SK-N-SH (cell line): ENCODE results near the gene GGT5. TPM values are rescaled to one million over a fixed set of nuclear protein-coding genes. Genes with fewer than 3 reads are reported as not detected.

Source experiments
- CTCF ChIA-PET: fragments of 300-600, 350-600 bp; formaldehyde crosslinking; extraction: SDS; loops from one replicate; lab custom pipeline; 2021; lab: Yijun Ruan, JAX
- POLR2A ChIA-PET: fragments of 350-600 bp; sonication (Branson Sonifier 250); formaldehyde crosslinking; extraction: SDS; loops from one replicate; lab custom pipeline; 2020; ENCODE audit warnings: antibody characterized with exemption, inconsistent platforms; lab: Yijun Ruan, JAX
- DNase-seq: peaks from one replicate; pipeline ENCODE4 v3.0.0; 2012
- H2AFZ ChIP-seq: fragments of 200-600 bp; sonication (generic); 2 replicates; pipeline ENCODE4 v1.8.1; 2016; ENCODE audit warnings: antibody characterized with exemption, mild to moderate bottlenecking, low read depth
- H3F3A ChIP-seq: fragments of 200-600 bp; sonication (generic); replicated peaks from 2 replicates; pipeline ENCODE3; 2016; ENCODE audit warnings: antibody characterized with exemption, mild to moderate bottlenecking; ENCODE audit not compliant: insufficient read depth
- H3K27ac ChIP-seq, 2 experiments: fragments of 200-500 bp in 1 of 2; fragments of 200-600 bp in 1 of 2; sonication (Bioruptor generic) in 1 of 2; sonication (generic), shearing (Covaris generic) in 1 of 2; 2 replicates each; pipeline versions ENCODE4 v1.5.1 to v1.6.1; 2014 to 2016; ENCODE audit warnings: low read depth in 2 of 2, inconsistent platforms in 1 of 2, low read length in 1 of 2, mild to moderate bottlenecking in 1 of 2, mixed read lengths in 1 of 2
- H3K27me3 ChIP-seq: fragments of 200-600 bp; sonication (generic), shearing (Covaris generic); 2 replicates; pipeline ENCODE4 v1.6.1; 2016; ENCODE audit warnings: mixed run types; ENCODE audit not compliant: insufficient read depth
- H3K36me3 ChIP-seq, 2 experiments: fragments of 200-500 bp in 1 of 2; fragments of 200-600 bp in 1 of 2; sonication (Bioruptor generic) in 1 of 2; sonication (generic) in 1 of 2; replicated peaks in 1 of 2; 2 replicates each; pipeline versions ENCODE3 to v1.5.1; 2014 to 2016; ENCODE audit warnings: low read length in 1 of 2, mild to moderate bottlenecking in 1 of 2; ENCODE audit not compliant: insufficient read depth in 2 of 2, control insufficient read depth in 1 of 2
- H3K4me1 ChIP-seq, 2 experiments: fragments of 200-500 bp in 1 of 2; fragments of 200-600 bp in 1 of 2; sonication (Bioruptor generic) in 1 of 2; sonication (generic), shearing (Covaris generic) in 1 of 2; 2 replicates each; pipeline versions ENCODE4 v1.5.1 to v1.6.1; 2014 to 2016; ENCODE audit warnings: low read depth in 1 of 2, low read length in 1 of 2, mixed run types in 1 of 2; ENCODE audit not compliant: insufficient read depth in 2 of 2, control insufficient read depth in 1 of 2
- H3K4me2 ChIP-seq: fragments of 200-600 bp; sonication (generic), shearing (Covaris generic); 2 replicates; pipeline ENCODE4 v1.6.1; 2017; ENCODE audit warnings: mixed run types
- H3K4me3 ChIP-seq, 2 experiments: fragments of 200-500 bp in 1 of 2; fragments of 200-600 bp in 1 of 2; sonication (Bioruptor generic) in 1 of 2; sonication (generic), shearing (Covaris generic) in 1 of 2; 2 replicates each; pipeline versions ENCODE4 v1.5.1 to v1.8.1; 2014 to 2016; ENCODE audit warnings: low read depth in 2 of 2, inconsistent platforms in 1 of 2, low read length in 1 of 2, mild to moderate bottlenecking in 1 of 2, mixed read lengths in 1 of 2, moderate library complexity in 1 of 2
- H3K79me2 ChIP-seq: fragments of 200-600 bp; sonication (generic); 2 replicates; pipeline ENCODE4 v1.8.1; 2017; ENCODE audit warnings: mild to moderate bottlenecking; ENCODE audit not compliant: insufficient read depth
- H3K9ac ChIP-seq: fragments of 200-600 bp; sonication (generic); 2 replicates; pipeline ENCODE4 v1.6.1; 2017; ENCODE audit warnings: mixed run types
- H3K9me2 ChIP-seq: fragments of 200-600 bp; sonication (generic); 2 replicates; pipeline ENCODE4 v1.6.1; 2017; ENCODE audit warnings: mixed run types
- H3K9me3 ChIP-seq: fragments of 200-600 bp; sonication (generic); 2 replicates; pipeline ENCODE4 v1.6.1; 2017; ENCODE audit warnings: mixed run types, mild to moderate bottlenecking, moderate library complexity
- H4K20me1 ChIP-seq: fragments of 200-600 bp; sonication (generic); 2 replicates; pipeline ENCODE4 v1.6.1; 2017; ENCODE audit warnings: mild to moderate bottlenecking, mixed run types; ENCODE audit not compliant: insufficient read depth
- CHD2 ChIP-seq: fragments of 150-350 bp; IDR thresholded peaks from 2 replicates; pipeline ENCODE4 v1.6.1; 2018; ENCODE audit warnings: low read length; ENCODE audit not compliant: partially characterized antibody
- EP300 ChIP-seq, 2 experiments: IDR thresholded peaks; 2 replicates each; pipeline versions ENCODE4 v1.4.0 to v1.6.1; 2012; ENCODE audit warnings: borderline replicate concordance in 1 of 2, low read depth in 1 of 2, low read length in 1 of 2
- EZH2phosphoT487 ChIP-seq: fragments of 200-600 bp; sonication (generic); IDR thresholded peaks from 2 replicates; pipeline ENCODE4 v1.6.1; 2017; ENCODE audit warnings: low read depth, mixed run types, mild to moderate bottlenecking, antibody characterized with exemption, moderate library complexity, borderline replicate concordance
- FOXJ3 ChIP-seq: sonication (generic); formaldehyde crosslinking; IDR thresholded peaks from 2 replicates; pipeline ENCODE4 v1.5.1; 2020; ENCODE audit warnings: mild to moderate bottlenecking, missing genetic modification reagents
- GABPA ChIP-seq: IDR thresholded peaks from 2 replicates; pipeline ENCODE4 v1.4.0; 2012; ENCODE audit warnings: low read depth, mild to moderate bottlenecking
- JUND ChIP-seq: IDR thresholded peaks from 2 replicates; pipeline ENCODE4 v1.4.0; 2012
- MEF2A ChIP-seq: IDR thresholded peaks from 2 replicates; pipeline ENCODE4 v1.4.0; 2012; ENCODE audit warnings: low read depth, borderline replicate concordance
- NRF1 ChIP-seq: IDR thresholded peaks from 2 replicates; pipeline ENCODE4 v1.6.1; 2012; ENCODE audit warnings: low read depth, mild to moderate bottlenecking, low read length
- POLR2AphosphoS5 ChIP-seq: IDR thresholded peaks from 2 replicates; pipeline ENCODE4 v1.6.1; 2012; ENCODE audit warnings: low read depth, low read length
- RAD21 ChIP-seq: IDR thresholded peaks from 2 replicates; pipeline ENCODE4 v1.6.1; 2012; ENCODE audit warnings: mild to moderate bottlenecking, low read length
- RFX5 ChIP-seq: IDR thresholded peaks from 2 replicates; pipeline ENCODE4 v1.6.1; 2012; ENCODE audit warnings: mild to moderate bottlenecking, improper control_type of control experiment, low read length
- RXRA ChIP-seq: IDR thresholded peaks from 2 replicates; pipeline ENCODE4 v1.4.0; 2012; ENCODE audit warnings: low read depth, mild to moderate bottlenecking, borderline replicate concordance
- SIN3A ChIP-seq: IDR thresholded peaks from 2 replicates; pipeline ENCODE4 v1.6.1; 2012; ENCODE audit warnings: low read depth, mild to moderate bottlenecking, low read length, moderate library complexity, borderline replicate concordance
- TAF1 ChIP-seq: IDR thresholded peaks from 2 replicates; pipeline ENCODE4 v1.6.1; 2012; ENCODE audit warnings: low read depth, mild to moderate bottlenecking, low read length, moderate library complexity, borderline replicate concordance
- TEAD4 ChIP-seq: IDR thresholded peaks from 2 replicates; pipeline ENCODE4 v1.4.0; 2012; ENCODE audit warnings: mild to moderate bottlenecking, borderline replicate concordance; ENCODE audit not compliant: insufficient read depth
- YY1 ChIP-seq: IDR thresholded peaks from 2 replicates; pipeline ENCODE4 v1.4.0; 2012; ENCODE audit warnings: low read depth, mild to moderate bottlenecking
- WGBS: methylation state at CpG from one replicate; pipeline ENCODE4 v1.1.6; 2017; ENCODE audit warnings: low lambda C conversion rate; 5-methylcytosine and 5-hydroxymethylcytosine counted together
- polyA plus RNA-seq, 3 experiments: library from polyadenylated mRNA; depleted of rRNA; stranded (reverse); fragments of >200 nt; gene quantifications; 2 replicates each; pipeline ENCODE4 v1.2.3, GENCODE V29; 2012
- TF ChIP-seq, protein P1 (sequence below): IDR thresholded peaks from 2 replicates; pipeline ENCODE4 v1.4.0; 2012; ENCODE audit warnings: low read depth, borderline replicate concordance
- TF ChIP-seq, protein P2 (sequence below): IDR thresholded peaks from 2 replicates; pipeline ENCODE4 v1.4.0; 2012; ENCODE audit warnings: low read depth, borderline replicate concordance
- TF ChIP-seq, protein P3 (sequence below): fragments of 200-600 bp; sonication (generic); IDR thresholded peaks from 2 replicates; pipeline ENCODE4 v1.6.1; 2017; ENCODE audit warnings: antibody characterized with exemption, mild to moderate bottlenecking, moderate library complexity
- TF ChIP-seq, protein P4 (sequence below): IDR thresholded peaks from 2 replicates; pipeline ENCODE4 v1.6.1; 2012; ENCODE audit warnings: mild to moderate bottlenecking, low read depth, low read length, moderate library complexity

The GGT5 gene
- polyA plus RNA-seq, 1 of the 3 experiments (the other 2 are of a cell fraction) = 4.6 TPM

DNA sequence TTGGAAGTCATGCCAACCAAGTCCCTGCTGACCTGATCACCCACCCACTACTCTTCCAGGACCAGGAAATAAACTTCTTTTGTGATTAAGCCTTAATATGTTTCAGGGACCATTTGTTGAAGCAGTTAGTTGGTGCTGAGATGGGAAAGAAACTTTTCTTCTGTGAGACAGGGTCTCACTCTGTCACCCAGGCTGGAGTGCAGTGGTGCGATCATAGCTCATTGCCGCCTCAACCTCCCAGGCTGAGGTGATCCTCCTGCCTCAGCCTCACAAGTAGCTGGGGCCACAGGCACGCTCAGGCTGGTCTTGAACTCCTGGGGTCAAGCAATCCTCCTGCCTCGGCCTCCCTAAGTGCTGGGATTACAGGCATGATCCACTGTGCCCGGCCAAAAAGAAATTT is 53.0 kb downstream of the GGT5 start:
- DNase-seq = no peak
- H3K79me2 ChIP-seq = no peaks in the 10 kb centered on the region
- H3K27ac ChIP-seq = no peak overlapping the region
- H3K4me1 ChIP-seq = peaks cover 0 to 15% of the 10 kb centered on the region in 2 experiments; a peak in 1 of 4 replicates
- no peak overlapping the region for H3K4me3 ChIP-seq
- POLR2A ChIA-PET = no interaction called here
- H3K36me3 ChIP-seq = no peaks in the 10 kb centered on the region
- no peak for TF ChIP-seq EZH2phosphoT487
- no peak for TF ChIP-seq RAD21
- TF ChIP-seq EP300 (IDR thresholded peaks at IDR 0.05; ENCODE audit: borderline replicate concordance in 1 of 2, low read depth in 1 of 2, low read length in 1 of 2) = no peak
- no peak for TF ChIP-seq SIN3A
- TF ChIP-seq, protein P1, sequence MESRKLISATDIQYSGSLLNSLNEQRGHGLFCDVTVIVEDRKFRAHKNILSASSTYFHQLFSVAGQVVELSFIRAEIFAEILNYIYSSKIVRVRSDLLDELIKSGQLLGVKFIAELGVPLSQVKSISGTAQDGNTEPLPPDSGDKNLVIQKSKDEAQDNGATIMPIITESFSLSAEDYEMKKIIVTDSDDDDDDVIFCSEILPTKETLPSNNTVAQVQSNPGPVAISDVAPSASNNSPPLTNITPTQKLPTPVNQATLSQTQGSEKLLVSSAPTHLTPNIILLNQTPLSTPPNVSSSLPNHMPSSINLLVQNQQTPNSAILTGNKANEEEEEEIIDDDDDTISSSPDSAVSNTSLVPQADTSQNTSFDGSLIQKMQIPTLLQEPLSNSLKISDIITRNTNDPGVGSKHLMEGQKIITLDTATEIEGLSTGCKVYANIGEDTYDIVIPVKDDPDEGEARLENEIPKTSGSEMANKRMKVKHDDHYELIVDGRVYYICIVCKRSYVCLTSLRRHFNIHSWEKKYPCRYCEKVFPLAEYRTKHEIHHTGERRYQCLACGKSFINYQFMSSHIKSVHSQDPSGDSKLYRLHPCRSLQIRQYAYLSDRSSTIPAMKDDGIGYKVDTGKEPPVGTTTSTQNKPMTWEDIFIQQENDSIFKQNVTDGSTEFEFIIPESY = no peak
- TF ChIP-seq RXRA = no peak
- no peak for TF ChIP-seq MEF2A
- TF ChIP-seq GABPA = no peak
- TF ChIP-seq, protein P2, sequence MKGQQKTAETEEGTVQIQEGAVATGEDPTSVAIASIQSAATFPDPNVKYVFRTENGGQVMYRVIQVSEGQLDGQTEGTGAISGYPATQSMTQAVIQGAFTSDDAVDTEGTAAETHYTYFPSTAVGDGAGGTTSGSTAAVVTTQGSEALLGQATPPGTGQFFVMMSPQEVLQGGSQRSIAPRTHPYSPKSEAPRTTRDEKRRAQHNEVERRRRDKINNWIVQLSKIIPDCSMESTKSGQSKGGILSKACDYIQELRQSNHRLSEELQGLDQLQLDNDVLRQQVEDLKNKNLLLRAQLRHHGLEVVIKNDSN = no peak
- TF ChIP-seq TAF1 = no peak
- TF ChIP-seq CHD2 = no peak
- no peak for TF ChIP-seq YY1
- TF ChIP-seq TEAD4 = no peak
- TF ChIP-seq JUND = no peak
- TF ChIP-seq POLR2AphosphoS5 = no peak
- no peak for TF ChIP-seq RFX5
- TF ChIP-seq NRF1 = no peak
- CTCF ChIA-PET = interaction anchor here (0.8 to 3.6 kb wide), 6 partner anchors 10 to 332 kb away, joined by 3 to 94 read pairs (median 6); partner anchors contain the start of gene GGT5
- no peak overlapping the region for H2AFZ ChIP-seq
- H3F3A ChIP-seq = no peaks in the 10 kb centered on the region
- H3K4me2 ChIP-seq = no peak overlapping the region
- no peaks in the 10 kb centered on the region for H3K9me2 ChIP-seq
- WGBS = 98% methylated on average over 5 of the region's 5 CpGs
- no peaks in the 10 kb centered on the region for H3K27me3 ChIP-seq
- no peaks in the 10 kb centered on the region for H3K9me3 ChIP-seq
- no peak overlapping the region for H3K9ac ChIP-seq
- no peaks in the 10 kb centered on the region for H4K20me1 ChIP-seq

DNA sequence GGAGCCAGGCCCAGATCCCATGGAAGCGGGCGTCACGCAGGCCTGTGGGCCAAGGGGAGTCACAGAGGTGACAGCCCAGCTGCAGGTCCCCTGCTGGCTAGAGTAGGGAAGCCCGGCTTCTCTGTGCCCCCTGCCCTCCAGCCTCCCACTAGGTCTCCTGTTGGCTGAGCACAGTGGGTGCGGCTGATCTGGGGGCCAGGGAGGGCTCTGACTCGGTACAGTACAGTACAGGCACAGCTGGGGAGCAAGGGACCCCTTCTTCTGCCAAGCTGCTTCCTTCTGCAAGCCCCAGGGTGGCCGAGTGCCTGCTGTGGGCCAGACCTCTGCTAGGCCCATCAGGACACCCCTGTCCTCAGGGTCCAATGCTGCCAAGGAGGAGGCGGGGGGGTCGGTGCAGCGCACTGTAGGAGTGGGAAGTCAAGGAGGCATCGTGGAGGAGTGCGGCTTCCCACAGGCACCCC is 53.5 kb downstream of the GGT5 start:
- Histone ChIP-seq H3K9ac (no peak overlapping the region), H3K4me2 (no peak overlapping the region), H3K27me3 (no peaks in the 10 kb centered on the region), H3K4me3 (no peak overlapping the region), H3K9me2 (no peaks in the 10 kb centered on the region), H3K4me1 (peaks cover 0 to 15% of the 10 kb centered on the region in 2 experiments; a peak in 1 of 4 replicates), H3K9me3 (no peaks in the 10 kb centered on the region), H3K36me3 (no peaks in the 10 kb centered on the region), H4K20me1 (no peaks in the 10 kb centered on the region), H2AFZ (no peak overlapping the region), H3K27ac (no peak overlapping the region), H3K79me2 (no peaks in the 10 kb centered on the region), H3F3A (no peaks in the 10 kb centered on the region)
- 94% methylated on average over 8 of the region's 12 CpGs for WGBS
- POLR2A ChIA-PET = no interaction called here
- peak; percentile 49 for DNase-seq
- CTCF ChIA-PET = interaction anchor here (0.7 to 3.6 kb wide), 7 partner anchors 10 to 332 kb away, joined by 3 to 94 read pairs (median 5); partner anchors contain the start of gene GGT5
- TF ChIP-seq, protein P3, sequence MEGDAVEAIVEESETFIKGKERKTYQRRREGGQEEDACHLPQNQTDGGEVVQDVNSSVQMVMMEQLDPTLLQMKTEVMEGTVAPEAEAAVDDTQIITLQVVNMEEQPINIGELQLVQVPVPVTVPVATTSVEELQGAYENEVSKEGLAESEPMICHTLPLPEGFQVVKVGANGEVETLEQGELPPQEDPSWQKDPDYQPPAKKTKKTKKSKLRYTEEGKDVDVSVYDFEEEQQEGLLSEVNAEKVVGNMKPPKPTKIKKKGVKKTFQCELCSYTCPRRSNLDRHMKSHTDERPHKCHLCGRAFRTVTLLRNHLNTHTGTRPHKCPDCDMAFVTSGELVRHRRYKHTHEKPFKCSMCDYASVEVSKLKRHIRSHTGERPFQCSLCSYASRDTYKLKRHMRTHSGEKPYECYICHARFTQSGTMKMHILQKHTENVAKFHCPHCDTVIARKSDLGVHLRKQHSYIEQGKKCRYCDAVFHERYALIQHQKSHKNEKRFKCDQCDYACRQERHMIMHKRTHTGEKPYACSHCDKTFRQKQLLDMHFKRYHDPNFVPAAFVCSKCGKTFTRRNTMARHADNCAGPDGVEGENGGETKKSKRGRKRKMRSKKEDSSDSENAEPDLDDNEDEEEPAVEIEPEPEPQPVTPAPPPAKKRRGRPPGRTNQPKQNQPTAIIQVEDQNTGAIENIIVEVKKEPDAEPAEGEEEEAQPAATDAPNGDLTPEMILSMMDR = no peak
- TF ChIP-seq, protein P4, sequence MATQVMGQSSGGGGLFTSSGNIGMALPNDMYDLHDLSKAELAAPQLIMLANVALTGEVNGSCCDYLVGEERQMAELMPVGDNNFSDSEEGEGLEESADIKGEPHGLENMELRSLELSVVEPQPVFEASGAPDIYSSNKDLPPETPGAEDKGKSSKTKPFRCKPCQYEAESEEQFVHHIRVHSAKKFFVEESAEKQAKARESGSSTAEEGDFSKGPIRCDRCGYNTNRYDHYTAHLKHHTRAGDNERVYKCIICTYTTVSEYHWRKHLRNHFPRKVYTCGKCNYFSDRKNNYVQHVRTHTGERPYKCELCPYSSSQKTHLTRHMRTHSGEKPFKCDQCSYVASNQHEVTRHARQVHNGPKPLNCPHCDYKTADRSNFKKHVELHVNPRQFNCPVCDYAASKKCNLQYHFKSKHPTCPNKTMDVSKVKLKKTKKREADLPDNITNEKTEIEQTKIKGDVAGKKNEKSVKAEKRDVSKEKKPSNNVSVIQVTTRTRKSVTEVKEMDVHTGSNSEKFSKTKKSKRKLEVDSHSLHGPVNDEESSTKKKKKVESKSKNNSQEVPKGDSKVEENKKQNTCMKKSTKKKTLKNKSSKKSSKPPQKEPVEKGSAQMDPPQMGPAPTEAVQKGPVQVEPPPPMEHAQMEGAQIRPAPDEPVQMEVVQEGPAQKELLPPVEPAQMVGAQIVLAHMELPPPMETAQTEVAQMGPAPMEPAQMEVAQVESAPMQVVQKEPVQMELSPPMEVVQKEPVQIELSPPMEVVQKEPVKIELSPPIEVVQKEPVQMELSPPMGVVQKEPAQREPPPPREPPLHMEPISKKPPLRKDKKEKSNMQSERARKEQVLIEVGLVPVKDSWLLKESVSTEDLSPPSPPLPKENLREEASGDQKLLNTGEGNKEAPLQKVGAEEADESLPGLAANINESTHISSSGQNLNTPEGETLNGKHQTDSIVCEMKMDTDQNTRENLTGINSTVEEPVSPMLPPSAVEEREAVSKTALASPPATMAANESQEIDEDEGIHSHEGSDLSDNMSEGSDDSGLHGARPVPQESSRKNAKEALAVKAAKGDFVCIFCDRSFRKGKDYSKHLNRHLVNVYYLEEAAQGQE = no peak
- no peak for TF ChIP-seq FOXJ3
- no peak for TF ChIP-seq GABPA
- TF ChIP-seq RXRA = no peak
